CD4-positive, alpha-beta T cell treated with Interleukin-2 at 100 ng/mL for 4 hours (primary cell): ENCODE results near the gene NECAP2.
"Not testable (repeated sequence)": the region's sequence is repeated elsewhere in the genome, so short reads cannot be mapped to it uniquely, and the experiment has no call there.

Experiments
- DNase-seq: peaks from one replicate; pipeline ENCODE4 v3.0.0-alpha.2; 2020; ENCODE audit warnings: low spot score

NECAP2 gene

DNA sequence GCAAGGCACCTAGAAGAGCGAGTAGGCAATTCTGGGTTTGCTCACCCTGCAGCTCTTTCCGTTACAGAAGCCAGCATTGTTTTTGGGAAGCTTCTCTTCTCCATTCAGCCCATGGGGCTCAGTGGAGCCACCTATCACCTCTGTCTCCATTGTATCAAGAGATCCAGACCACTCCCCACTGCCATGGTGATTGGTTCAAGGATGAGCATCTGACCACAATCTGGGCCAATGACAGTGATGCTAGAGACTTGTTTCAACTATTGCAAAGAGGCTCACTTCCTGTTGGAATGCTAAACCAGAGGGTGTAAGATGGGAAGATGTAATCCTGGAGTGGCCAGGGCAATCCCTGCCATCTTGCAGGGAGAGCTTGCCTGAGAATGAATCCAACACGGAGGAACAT, 9.9 kb upstream of the NECAP2 start:
- no peak for DNase-seq

DNA sequence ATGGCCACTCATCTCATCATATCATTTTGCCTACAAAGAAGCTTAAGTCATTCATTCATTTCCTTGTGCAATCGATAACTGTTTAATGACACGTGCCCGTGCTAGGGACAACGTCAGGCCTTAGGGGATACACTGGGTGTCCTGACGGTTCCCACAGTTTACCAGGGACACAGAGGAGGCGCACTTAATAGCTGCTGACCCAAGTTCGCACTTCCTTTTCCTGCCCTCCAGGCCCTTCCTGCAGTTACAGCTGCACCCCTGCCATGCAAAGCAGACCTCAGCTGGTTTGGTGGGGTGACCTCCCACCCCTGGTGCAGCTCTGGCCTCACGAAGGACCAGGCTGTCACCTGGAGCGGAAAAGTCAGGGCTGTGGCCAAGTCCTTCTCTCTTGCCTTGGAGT, 7.5 kb upstream of the NECAP2 start:
- no peak for DNase-seq

DNA sequence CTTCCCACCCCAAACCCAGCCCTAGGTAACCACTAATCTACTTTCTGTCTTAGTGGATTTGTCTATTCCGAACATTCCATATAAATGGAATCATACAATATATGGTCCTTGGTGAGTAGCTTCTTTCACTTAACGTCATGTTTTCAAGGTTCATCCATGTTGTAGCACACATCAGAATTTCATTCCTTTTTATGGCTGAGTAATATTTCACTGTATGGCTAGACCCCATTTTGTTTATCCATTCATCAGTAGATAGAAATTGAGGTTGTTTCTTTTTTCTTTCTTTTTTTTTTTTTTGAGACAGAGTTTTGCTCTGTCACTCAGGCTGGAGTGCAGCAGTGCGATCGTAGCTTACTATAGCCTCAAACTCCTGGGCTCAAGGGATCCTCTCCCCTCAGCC, 6.5 kb upstream of the NECAP2 start:
- DNase-seq = no peak

DNA sequence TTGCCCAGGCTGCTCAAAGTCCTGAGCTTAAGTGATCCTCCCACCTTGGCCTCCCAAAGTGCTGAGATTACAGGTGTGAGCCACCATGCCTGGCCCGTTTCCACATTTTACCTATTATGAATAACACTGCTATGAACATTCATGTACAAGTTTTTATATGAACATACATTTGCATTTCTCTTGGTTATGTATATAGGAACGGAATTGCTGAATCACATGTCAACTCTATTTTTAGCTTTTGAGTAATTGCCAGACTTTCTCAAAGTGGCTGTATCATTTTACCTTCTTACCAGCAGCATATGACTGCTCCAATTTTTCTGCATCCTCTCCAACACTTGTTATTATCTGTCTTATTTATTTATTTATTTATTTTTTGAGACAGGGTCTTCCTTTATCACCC, 6.0 kb upstream of the NECAP2 start:
- no peak for DNase-seq

DNA sequence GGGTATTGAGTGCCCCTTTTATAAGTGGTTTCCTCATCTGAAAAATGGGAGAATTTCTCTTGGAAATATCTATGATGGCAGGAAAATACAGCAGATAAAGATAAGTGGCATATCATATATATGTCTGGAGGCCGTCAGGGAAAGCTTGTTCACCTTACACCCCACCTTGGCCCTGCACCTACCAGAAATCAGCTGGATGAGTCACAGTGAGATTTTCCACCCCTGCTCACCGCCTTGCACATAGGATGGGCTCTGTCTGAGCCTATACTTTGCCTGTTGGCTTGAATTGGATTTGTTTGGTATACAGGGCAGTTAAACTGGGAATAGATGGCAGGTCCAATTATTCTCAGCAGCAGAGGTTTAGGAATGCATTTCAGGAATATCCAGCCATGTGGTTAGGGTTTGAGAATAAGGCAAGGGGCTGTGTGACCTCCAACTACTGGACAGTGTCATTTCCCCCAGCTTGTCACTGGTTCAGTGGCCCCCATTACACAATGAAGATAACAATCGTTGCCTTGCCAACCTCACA, 3.5 kb upstream of the NECAP2 start, which contains the start of gene SPATA21:
Gene SPATA21 (minus strand): TSS at position 479 of the 529 bp plus-strand sequence. CDS start 6,053 bp downstream, outside the sequence.
- no peak for DNase-seq

DNA sequence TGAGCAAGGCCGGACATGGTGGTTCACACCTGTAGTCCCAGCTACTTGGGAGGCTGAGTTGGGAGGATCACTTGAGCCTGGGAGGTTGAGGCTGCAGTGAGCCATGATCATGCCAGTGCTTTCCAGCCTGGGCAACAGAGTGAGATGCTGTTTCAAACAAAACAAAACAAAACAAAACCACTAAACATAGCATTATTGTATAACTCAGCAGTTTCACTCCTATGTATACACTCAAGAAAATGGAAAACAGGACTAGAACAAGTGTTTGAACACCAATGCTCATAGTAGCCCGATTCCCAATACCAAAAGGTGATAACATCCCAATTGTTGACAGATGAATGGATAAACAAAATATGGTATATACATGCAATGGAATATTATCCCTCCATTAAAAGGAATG, 2.0 kb upstream of the NECAP2 start:
- DNase-seq = no peak

DNA sequence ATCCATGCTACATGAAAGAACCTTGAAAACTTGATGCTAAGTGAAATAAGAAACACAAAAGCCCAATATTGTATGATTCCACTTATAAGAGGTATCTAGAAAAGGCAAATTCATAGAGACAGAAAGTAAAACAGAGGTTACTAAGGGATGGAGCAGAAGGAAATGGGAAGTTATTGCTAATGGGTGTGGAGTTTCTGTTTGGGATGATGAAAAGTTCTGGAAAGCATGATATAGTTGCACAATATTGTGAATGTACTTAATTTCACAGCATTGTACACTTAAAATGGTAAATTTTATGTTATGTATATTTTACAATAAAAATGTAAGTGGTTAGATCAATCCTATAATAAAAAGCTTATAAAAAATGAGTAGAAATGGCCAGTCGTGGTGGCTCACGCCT, 1.6 kb upstream of the NECAP2 start:
- DNase-seq = no peak

DNA sequence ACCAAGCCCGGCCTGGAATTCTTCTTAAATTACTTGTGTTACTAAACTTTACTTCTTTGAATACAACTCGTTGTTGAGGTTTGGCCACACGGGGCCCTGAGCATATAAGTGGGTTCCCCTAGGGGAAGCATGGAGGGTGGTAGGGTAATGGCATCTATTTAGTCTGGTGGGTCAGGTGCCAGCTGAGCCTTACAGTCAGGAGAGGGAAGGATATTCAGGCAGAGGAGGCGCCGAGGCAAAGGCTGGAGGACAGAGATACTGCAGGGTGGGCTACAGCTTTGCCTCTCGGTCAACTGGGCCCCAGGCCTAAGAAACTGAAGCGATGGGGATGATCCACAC, 424 bp upstream of the NECAP2 start:
- no peak for DNase-seq

DNA sequence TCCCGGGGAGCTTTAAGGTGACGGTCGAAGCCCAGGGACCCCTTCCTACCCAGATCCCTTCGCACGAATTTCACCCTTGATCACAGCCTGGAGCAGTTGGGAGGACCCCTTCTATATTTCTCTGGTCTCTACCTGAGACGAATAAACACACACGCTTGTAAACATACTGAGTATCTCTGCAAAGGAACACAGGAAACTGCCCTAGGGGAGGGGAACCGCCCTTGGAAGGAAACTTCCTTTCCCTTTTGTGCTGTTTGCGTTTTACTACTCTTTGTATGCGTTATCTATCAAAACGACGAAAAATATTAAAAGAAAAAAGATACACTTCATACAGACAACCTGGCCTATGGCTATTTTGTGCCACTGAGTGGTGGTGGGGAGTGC, 750 bp downstream of the NECAP2 start:
- DNase-seq = no peak

DNA sequence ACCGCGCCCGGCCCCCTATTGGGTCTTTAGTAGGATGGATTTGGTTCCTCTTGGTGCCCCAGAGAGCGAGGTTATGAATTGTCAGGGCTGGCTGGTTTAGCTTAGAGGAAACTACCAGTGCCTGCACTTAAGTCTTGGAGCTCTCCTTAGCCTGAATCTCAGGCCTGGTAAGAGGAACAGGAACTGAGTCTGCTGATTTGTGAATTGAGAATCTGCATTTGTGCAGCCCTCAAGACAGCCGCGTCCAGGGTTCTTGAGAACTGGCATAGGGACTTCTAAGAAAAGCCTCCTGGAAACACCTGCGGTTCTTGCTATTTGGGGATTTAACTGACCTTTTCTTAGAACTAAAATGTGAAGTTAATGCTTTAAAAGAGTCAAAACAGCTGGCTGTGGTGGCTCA, 1.7 kb downstream of the NECAP2 start:
- DNase-seq = peak; percentile 23

DNA sequence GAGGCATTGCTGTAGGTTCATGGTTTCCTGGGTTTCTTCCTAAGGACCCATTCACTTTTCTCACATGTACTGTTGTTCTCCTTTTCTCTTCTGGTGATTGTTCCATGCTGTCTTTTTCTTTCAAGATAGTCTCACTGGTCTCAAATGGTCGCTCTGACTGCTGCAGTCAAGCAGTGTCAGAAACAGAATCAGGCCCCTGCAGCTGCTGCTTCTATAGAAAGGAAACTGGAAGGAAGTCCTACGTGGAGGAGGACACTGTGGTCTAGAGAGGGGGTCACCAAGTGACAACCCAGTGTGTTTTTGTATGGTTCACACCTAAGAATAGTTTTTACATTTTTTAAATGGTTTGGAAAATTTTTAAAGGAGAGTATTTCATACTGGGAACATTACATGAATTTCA, 2.4 kb downstream of the NECAP2 start:
- no peak for DNase-seq

DNA sequence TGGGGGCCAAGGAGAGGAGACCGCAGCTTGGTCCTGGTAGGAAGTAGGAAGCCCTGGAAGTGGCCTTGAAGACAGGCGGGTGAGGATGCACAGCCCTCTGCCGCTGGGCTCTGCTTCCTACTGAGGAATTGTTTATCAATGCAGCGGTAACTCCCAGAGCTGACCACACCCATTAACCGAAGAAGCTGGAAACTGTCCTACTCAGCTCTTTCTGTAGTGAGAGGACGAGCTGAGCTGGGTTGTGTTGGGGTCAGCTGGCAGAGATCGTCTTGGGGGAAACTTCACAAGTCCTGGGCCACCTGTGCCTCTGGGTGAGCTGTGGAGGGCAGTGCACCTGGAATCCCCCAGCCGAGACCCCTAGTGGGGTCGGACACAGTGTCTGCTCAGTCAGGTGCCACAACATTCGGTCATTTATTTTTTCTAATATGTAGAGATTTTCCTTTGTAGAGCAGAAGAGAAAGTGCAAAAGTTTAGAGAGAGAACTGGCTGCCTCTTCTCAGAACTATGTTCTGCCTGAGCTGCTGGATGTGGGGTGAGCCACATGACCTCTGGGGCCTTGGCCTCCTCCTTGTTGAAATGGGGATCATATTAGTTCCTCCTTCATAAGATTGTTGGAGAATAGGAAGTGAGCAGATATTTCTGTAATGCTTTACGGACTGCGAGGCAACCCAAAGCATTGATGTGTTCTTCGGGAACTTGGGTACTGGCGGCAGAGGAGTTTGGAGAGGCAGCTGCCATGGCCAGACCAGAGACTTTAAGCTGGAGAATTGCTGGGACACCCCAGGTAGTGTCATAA, 3.6 kb downstream of the NECAP2 start:
- DNase-seq = no peak

DNA sequence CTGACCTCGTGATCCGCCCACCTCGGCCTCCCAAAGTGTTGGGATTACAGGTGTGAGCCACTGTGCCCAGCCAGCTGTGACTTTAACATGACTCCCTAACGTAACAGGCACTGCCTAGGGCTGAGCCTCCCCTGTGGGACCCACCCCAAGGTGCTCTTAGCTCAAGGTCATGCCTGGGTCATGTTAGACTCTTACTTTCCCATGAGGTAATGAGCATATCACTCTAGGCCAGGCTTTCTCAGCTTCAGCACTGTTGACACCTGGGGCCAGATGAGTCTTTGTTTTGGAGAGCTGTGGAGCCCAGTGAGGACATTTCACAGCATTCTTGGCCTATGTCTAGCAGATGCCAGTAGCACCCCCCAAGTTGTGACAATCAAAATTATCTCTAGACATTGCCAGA, 4.5 kb downstream of the NECAP2 start:
- no peak for DNase-seq

DNA sequence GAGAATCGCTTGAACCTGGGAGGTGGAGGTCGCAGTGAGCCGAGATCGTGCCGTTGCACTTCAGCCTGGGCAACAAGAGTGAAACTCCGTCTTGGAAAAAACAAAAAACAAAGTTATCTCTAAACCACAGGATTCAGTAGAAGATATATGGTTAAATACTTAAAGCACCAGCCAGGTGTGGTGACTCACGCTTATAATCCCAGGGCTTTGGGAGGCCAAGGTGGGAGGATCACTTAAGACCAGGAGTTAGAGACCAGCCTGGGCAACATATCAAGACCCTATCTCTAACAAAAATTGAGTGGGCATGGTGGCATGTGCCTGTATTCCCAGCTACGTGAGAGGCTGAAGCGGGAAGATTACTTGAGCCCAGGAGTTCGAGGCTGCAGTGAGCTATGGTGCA, 5.6 kb downstream of the NECAP2 start:
- DNase-seq = no peak

DNA sequence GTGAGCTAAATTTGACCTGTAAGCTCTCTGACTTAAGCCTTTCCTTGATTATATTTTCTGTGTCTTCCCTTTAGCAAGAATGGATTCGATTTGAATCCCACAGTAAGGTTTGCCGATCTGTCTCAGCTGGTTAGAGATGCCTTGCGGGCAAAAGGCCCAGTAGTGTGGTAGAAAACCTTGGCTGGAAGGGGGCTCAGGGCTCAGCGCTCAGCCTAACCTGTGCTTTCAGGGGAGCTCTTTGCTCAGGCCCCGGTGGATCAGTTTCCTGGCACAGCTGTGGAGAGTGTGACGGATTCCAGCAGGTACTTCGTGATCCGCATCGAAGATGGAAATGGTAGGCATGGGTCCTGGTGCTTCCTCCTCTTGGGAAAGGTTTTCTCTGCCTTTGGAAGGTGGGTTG, 7.1 kb downstream of the NECAP2 start:
- no peak for DNase-seq

DNA sequence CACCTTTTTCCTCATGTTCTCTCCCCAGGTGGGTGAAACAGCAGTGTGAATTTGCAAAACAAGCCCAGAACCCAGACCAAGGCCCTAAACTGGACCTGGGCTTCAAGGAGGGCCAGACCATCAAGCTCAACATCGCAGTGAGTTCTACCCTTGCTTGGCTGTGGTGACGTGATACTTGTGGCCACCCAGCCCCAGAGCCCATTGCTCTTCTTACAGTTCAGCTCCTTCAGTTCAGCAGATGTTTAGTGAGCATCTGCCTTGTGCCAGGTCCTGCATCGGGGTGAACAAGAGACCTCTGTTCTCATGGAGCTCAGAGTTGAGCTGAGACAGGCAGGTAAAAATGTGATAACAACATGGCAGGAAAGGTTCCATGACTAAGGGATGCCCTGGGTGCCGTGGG, 8.5 kb downstream of the NECAP2 start:
- no peak for DNase-seq

DNA sequence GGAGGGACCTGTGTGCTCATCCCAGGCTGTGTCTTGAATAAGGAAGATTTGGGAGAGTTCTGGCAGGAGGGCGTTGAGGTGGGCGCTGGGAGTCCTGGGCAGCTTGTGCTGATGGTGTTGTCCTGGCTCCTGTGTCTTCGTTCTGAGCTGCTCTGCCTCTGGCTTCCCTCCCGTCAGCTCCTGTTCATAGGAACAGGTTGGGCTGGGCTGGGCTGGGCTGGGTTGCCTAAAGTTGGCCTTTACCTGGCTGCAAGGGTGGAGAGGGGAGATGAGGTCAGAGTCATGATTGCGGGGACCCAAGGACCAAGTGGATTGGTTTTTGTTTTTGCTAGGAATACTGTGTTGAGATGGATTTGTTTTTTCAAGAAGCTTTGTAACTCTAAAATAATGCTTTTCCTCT, 9.1 kb downstream of the NECAP2 start:
- DNase-seq = no peak

DNA sequence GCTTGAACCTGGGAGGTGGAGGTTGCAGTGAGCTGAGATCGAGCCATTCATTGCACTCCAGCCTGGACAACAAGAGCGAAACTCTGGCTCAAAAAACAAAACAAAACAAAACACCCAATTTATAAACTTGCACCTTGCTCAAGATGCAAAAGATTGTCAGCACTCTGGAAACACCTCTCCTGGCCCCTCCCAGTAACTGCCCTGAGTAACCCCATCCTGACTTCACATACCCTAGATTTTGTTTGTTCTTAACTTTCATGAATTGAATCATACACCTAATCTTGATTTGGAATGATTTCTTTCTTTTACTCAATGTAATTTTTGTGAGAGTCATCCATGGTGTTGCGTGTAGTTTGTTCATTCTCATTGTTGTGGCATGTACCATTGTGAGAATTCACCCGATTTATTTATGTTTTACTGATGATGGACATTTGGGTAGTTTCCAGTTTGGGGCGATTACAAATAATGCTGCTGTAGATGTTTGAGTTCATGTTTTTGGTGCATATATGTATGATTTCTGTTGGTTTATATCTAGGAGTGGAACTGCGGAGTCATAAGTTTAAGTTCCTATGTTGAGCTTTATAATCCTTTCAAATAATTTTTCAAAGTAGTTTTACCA, 10.4 kb downstream of the NECAP2 start:
- DNase-seq = no peak

DNA sequence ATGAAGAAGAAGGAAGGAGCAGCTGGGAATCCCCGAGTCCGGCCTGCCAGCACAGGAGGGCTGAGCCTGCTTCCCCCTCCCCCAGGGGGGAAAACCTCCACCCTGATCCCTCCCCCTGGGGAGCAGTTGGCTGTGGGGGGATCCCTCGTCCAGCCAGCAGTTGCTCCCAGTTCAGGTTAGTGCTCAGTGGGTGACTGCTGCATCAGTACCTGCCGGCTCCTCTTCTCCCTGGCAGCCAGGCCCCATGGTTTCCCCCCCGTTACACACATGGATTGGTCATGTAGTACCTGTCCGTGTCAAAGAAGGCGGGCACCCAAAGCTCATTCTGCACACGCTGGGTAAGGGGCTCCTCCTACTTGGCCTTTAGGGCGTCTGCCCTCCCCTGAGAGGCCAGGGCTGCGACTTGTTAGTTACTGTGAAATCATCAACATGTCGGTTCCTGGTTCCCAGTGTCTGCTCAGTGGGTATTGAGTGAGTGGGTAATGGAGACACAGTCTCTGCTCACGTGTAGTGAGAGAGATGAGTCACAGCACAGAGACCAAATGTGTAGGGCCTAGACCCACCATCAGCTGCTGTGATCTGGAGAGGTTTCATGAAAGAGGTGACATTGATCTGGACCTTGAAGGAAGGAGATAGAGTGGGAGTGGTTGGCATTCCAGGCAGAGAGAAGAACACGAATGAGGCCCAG, 11.5 kb downstream of the NECAP2 start:
- no peak for DNase-seq

DNA sequence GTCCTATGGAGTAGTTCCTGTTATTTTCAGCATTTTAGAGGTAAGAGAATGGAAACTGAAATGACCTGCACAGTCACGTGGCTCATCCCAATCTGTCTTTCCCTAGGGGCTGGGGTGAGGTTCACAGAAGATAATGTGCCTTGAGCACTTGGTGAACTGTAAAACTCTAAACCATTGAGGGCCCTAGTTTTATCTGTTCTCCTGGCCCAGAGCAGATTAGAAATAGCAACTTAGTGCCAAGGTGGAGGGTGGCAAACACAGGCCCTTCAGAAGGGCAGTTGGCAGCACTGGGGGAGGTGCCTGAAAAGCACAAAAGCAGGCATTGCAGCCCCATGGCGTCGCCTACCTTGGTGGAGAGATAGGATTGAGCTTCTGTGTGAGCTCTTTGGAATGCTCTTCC, 14.4 kb downstream of the NECAP2 start:
- DNase-seq = not testable (repeated sequence)

DNA sequence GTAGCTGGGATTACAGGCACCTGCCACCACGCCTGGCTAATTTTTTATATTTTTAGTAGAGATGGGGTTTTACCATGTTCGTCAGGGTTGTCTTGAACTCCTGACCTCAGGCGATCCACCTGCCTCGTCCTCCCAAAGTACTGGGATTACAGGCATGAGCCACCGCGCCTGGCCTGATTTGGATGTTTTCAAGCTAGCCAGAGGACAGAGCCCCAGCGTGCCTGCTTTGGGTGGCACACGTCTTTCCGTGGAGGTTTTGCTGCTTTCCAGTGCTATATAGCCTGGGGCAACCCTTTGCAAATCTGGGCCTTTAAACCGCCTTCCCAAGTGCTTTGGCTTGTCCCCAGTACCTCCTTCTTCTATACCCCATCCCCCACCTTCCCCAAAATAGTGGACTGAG, 15.6 kb downstream of the NECAP2 start:
- DNase-seq = not testable (repeated sequence)

DNA sequence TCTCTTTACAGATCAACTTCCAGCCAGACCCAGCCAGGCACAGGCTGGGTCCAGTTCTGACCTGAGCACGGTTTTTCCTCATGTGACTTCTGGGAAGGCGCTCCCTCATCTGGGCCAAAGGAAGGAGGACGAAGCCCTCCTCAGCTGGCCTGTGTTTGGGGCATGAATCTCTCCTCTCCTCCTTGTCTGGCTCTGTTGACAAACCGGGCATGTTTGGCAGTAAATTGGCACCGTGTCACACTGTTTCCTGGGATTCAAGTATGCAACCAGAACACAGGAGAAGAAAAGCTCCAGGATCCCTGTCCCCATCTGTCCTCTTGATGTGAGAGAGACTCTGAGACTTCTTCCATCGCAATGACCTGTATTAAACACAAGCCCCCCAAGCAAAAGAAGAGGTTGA, 18.3 kb downstream of the NECAP2 start:
- DNase-seq = no peak

DNA sequence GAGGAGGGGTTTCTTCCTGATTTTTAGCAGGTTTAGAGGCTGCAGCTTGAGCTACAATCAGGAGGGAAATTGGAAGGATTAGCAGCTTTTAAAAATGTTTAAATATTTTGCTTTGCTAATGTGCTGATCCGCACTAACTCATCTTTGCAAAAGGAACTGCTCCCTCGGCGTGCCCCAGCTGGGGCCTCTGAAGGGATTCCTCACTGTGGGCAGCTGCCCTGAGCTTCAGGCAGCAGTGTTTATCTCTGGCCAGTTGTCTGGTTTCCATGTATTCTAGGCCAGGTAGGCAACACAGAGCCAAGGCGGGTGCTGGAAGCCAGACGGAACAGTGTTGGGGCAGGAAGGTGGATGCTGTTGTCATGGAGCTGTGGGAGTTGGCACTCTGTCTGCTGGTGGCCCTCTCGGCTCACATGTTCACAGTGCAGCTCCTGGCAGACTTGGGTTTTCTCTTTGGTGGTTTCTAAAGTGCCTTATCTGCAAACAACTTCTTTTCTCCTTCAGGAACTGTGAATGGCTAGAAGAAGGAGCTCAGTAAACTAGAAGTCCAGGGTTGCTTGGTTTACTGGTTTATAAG, 18.9 kb downstream of the NECAP2 start:
- no peak for DNase-seq
